ENCODE results near the gene OR2T11.
"Not testable (repeated sequence)": the region's sequence is repeated elsewhere in the genome, so short reads cannot be mapped to it uniquely, and the experiment has no call there.

OR2T11 gene, protein sequence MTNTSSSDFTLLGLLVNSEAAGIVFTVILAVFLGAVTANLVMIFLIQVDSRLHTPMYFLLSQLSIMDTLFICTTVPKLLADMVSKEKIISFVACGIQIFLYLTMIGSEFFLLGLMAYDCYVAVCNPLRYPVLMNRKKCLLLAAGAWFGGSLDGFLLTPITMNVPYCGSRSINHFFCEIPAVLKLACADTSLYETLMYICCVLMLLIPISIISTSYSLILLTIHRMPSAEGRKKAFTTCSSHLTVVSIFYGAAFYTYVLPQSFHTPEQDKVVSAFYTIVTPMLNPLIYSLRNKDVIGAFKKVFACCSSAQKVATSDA

DNA sequence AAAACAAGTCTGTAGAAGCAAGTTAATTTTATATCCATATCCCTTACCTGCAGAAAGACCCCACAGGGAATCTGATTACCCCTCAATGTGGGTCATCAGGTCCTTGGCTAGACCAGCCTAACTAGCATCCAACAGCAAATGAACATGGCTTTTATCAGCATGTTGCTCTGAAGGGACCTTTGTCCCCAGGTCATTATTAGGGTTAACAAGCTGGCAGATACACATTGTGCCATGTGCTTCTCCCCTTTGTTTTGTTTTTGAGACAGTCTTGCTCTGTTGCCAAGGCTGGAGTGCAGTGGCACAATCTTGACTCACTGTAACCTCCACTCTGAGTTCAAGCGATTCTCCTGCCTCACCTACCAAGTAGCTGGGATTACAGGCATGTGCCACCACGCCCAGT, at the start of gene OR2T11:
Gene OR2T11 (minus strand): TSS at position 101 of the 400 bp plus-strand sequence. CDS start 7,963 bp downstream, outside the sequence.
- not testable (repeated sequence) for ATAC-seq (ENCODE audit: low read depth)

DNA sequence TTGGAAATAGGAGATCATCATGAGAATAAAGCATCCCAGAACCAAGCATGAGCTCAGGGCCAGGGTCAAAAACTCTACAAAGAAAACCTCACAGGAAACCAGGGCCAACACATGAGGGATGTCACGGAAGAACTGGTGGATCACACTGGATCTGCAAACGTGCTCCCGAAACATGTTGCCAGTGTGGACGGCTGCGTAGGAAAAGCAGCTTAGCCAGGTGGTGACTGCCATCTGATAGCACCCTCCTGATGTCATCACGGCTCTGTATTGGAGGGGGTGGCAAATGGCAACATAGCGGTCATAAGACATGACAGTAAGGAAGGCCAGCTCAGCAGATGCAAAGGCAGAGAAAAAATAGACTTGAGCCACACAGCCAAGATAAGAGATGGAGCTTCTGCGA, 46.8 kb upstream of the OR2T11 start:
- DNase-seq (ENCODE audit: low spot score): no peak
- ATAC-seq (ENCODE audit: low read depth): no peak
- H3K4me3 ChIP-seq (ENCODE audit: severe bottlenecking): no peak overlapping the region
- H3K27me3 ChIP-seq (ENCODE audit: insufficient read depth, poor library complexity, severe bottlenecking): no peaks in the 10 kb centered on the region
- no peaks in the 10 kb centered on the region for H3K36me3 ChIP-seq (ENCODE audit: low read depth)
- TF ChIP-seq, protein P1, sequence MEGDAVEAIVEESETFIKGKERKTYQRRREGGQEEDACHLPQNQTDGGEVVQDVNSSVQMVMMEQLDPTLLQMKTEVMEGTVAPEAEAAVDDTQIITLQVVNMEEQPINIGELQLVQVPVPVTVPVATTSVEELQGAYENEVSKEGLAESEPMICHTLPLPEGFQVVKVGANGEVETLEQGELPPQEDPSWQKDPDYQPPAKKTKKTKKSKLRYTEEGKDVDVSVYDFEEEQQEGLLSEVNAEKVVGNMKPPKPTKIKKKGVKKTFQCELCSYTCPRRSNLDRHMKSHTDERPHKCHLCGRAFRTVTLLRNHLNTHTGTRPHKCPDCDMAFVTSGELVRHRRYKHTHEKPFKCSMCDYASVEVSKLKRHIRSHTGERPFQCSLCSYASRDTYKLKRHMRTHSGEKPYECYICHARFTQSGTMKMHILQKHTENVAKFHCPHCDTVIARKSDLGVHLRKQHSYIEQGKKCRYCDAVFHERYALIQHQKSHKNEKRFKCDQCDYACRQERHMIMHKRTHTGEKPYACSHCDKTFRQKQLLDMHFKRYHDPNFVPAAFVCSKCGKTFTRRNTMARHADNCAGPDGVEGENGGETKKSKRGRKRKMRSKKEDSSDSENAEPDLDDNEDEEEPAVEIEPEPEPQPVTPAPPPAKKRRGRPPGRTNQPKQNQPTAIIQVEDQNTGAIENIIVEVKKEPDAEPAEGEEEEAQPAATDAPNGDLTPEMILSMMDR (IDR thresholded peaks at IDR 0.05; ENCODE audit: poor library complexity, severe bottlenecking): no peak
- no peak overlapping the region for H3K27ac ChIP-seq (ENCODE audit: poor library complexity, severe bottlenecking)
- no peaks in the 10 kb centered on the region for H3K9me3 ChIP-seq (ENCODE audit: severe bottlenecking)
- no peaks in the 10 kb centered on the region for H3K4me1 ChIP-seq (ENCODE audit: insufficient read depth, poor library complexity, severe bottlenecking)

More for the DNA sequence above, at the start of gene OR2T11:
- not testable (repeated sequence) for H3K9me3 ChIP-seq (ENCODE audit: severe bottlenecking); DNase-seq (ENCODE audit: low spot score); H3K27me3 ChIP-seq (ENCODE audit: insufficient read depth, poor library complexity, severe bottlenecking); H3K36me3 ChIP-seq (ENCODE audit: low read depth); H3K4me1 ChIP-seq (ENCODE audit: insufficient read depth, poor library complexity, severe bottlenecking); H3K4me3 ChIP-seq (ENCODE audit: severe bottlenecking); H3K27ac ChIP-seq (ENCODE audit: poor library complexity, severe bottlenecking)

DNA sequence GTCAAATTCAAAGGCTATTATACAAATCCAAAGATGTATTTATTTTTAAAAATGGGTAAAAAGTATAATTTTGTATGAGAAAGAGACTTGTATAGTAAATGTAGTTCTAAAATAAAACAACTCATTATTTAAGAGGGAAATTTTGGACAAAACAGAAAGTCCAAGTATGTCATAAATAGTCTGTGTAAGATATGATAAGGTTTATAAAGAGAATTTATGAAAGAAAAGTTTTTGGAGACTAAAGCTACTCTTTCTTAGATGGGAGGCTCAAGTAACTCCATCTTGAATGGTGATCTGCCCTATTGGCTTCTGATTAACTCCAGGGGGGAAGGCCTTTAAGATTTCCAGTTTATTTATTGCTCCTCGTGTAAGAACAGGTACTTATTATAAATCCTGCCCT, 35.1 kb upstream of the OR2T11 start:
- Histone ChIP-seq H3K4me1 (ENCODE audit: insufficient read depth, poor library complexity, severe bottlenecking) (no peaks in the 10 kb centered on the region), H3K9me3 (ENCODE audit: severe bottlenecking) (no peaks in the 10 kb centered on the region), H3K4me3 (ENCODE audit: severe bottlenecking) (no peak overlapping the region), H3K27me3 (ENCODE audit: insufficient read depth, poor library complexity, severe bottlenecking) (no peaks in the 10 kb centered on the region), H3K27ac (ENCODE audit: poor library complexity, severe bottlenecking) (no peak overlapping the region), H3K36me3 (ENCODE audit: low read depth) (no peaks in the 10 kb centered on the region)
- no peak for DNase-seq (ENCODE audit: low spot score)
- TF ChIP-seq, protein P1 (IDR thresholded peaks at IDR 0.05; ENCODE audit: poor library complexity, severe bottlenecking): no peak
- ATAC-seq (ENCODE audit: low read depth): no peak

DNA sequence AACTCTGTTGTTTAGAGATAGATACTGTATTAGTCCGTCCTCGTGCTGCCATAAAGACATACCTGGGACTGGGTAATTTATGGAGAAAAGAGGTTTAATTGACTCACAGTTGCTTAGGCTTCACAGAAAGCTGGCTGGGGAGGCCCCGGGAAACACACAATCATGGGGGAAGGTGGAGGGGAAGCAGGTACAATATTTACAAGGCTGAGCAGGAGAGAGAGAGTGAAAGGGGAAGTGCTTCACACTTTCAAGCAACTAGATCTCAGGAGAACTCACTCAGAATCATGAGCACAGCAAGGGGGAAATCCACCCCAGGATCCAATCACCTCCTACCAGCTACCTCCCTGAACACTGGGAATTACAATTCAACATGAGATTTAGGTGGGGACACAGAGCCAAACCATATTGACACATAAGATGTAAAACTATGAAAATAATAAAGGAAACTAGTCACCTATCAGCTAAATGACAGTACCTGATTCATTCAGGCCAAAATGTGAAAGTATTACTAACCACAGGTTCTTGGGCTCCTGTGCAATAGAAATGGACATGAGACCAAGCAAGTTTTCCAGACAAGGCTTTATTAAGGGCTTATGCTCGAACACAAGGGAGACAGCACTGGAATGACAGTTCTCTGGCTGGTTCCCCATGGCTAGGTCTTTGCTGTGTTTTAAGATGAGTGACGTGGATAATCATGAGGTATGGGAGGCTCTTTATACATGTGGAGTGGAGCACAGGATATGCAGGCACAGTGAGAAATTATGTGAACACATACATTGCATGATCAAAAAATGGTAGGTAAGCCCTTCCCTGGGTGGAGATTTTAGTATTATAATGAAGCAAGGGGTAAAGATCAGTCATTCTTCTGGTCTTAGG, 28.8 kb upstream of the OR2T11 start:
- not testable (repeated sequence) for H3K27ac ChIP-seq (ENCODE audit: poor library complexity, severe bottlenecking); H3K27me3 ChIP-seq (ENCODE audit: insufficient read depth, poor library complexity, severe bottlenecking); DNase-seq (ENCODE audit: low spot score); ATAC-seq (ENCODE audit: low read depth); H3K9me3 ChIP-seq (ENCODE audit: severe bottlenecking); H3K4me3 ChIP-seq (ENCODE audit: severe bottlenecking); H3K36me3 ChIP-seq (ENCODE audit: low read depth); H3K4me1 ChIP-seq (ENCODE audit: insufficient read depth, poor library complexity, severe bottlenecking)

DNA sequence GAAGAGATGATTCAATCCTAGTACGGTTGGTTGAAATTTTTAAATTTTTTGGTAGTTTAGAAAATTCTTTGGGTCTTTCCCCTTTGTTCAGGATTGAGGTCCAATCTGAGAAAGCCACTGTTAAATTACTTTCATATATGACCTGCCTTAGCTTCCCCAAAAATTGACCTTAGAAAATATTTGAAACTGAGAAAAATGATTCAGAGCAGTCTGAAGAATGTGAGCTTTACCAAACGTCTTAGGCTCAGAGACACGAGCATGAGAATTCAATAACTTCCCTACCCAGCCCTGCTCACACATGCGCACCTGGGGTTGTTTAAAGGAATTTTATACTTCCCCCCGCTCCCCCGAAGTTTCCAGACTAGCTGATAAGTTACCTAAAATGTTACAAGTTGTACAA, 21.9 kb upstream of the OR2T11 start:
- not testable (repeated sequence) for H3K4me1 ChIP-seq (ENCODE audit: insufficient read depth, poor library complexity, severe bottlenecking); H3K36me3 ChIP-seq (ENCODE audit: low read depth); ATAC-seq (ENCODE audit: low read depth); H3K27me3 ChIP-seq (ENCODE audit: insufficient read depth, poor library complexity, severe bottlenecking); H3K27ac ChIP-seq (ENCODE audit: poor library complexity, severe bottlenecking); DNase-seq (ENCODE audit: low spot score); H3K9me3 ChIP-seq (ENCODE audit: severe bottlenecking); H3K4me3 ChIP-seq (ENCODE audit: severe bottlenecking)

DNA sequence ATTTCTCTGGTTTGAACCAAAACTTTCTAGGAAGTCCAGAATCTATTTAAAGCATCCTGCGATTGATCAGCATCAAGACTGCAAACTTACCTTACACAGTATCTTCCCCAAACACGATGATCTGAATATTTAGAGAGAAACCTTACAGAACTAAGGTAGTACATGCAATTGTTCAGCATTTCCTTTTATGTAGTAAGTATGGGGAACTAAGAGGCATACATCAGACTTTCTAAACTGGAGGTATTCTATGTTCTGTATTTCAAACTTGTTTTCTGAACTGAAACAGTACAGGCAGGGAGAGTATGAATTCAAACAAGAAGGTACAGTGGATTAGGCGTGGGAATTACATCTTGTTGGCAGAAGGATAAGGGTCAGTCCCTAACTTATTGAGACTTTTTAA, 20.5 kb upstream of the OR2T11 start, which contains the start of gene OR2T27:
Gene OR2T27 (minus strand): TSS at position 175 of the 400 bp plus-strand sequence. CDS start 4,644 bp downstream, outside the sequence.
- H3K4me3 ChIP-seq (ENCODE audit: severe bottlenecking); H3K36me3 ChIP-seq (ENCODE audit: low read depth); H3K27me3 ChIP-seq (ENCODE audit: insufficient read depth, poor library complexity, severe bottlenecking); ATAC-seq (ENCODE audit: low read depth); H3K9me3 ChIP-seq (ENCODE audit: severe bottlenecking); H3K27ac ChIP-seq (ENCODE audit: poor library complexity, severe bottlenecking); DNase-seq (ENCODE audit: low spot score); H3K4me1 ChIP-seq (ENCODE audit: insufficient read depth, poor library complexity, severe bottlenecking): not testable (repeated sequence)

DNA sequence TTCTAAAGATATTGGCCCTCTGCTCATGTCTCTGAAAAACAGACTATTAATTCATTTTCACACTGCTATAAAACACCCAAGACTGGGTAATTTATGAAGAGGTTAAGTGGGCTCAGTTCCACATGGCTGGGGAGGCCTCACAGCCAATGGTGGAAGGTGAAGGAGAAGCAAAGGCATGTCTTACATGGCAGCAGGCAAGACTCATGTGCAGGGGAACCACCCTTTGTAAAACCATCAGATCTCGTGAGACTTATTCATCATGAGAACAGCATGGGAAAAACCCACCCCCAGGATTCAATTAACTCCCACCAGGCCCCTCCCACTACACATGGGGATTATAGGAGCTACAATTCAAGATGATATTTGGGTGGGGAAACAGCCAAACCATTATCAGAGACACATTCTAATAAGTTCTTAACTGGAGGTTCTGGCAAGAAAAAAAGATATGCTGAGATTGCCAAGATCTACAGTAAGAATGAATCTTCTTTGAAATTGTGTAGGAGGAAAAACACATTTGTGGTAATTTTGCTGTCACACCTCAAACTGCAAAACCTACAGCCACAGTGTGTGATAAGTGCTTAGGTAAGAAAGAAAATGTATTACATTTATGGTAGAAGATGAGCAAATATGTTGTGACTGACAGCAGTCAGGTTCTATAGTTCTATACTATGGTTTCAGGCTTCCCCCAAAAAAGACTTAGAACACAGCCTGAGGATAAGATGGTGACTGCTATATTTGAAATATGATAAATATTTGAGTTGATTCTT, 14.1 kb upstream of the OR2T11 start:
- ATAC-seq (ENCODE audit: low read depth); DNase-seq (ENCODE audit: low spot score); H3K27me3 ChIP-seq (ENCODE audit: insufficient read depth, poor library complexity, severe bottlenecking); H3K36me3 ChIP-seq (ENCODE audit: low read depth); H3K27ac ChIP-seq (ENCODE audit: poor library complexity, severe bottlenecking); H3K4me3 ChIP-seq (ENCODE audit: severe bottlenecking); H3K9me3 ChIP-seq (ENCODE audit: severe bottlenecking); H3K4me1 ChIP-seq (ENCODE audit: insufficient read depth, poor library complexity, severe bottlenecking): not testable (repeated sequence)

DNA sequence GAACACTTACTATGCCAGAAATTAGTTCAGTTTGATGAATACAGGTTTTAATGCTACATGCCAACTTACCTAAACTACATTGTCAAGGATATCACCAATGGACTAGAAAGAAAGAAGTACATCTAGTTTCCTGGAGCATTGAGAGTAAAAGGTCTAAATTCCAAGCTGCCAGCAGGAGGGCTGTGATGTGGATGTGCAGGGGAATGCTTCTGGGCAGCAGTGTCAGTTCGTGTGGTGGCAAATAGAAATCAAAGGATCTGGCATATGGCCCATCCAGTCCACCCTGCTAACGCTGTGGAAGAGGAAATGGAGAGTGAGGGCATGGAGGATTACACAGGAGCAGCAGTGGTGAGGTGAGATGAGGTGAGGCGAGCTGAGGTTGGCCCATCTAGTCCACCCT, 10.3 kb upstream of the OR2T11 start, which contains the start of gene OR2T35:
Gene OR2T35 (minus strand): TSS at position 101 of the 400 bp plus-strand sequence. CDS start 6,020 bp downstream, outside the sequence.
- H3K4me3 ChIP-seq (ENCODE audit: severe bottlenecking); H3K36me3 ChIP-seq (ENCODE audit: low read depth); H3K27me3 ChIP-seq (ENCODE audit: insufficient read depth, poor library complexity, severe bottlenecking); H3K4me1 ChIP-seq (ENCODE audit: insufficient read depth, poor library complexity, severe bottlenecking); ATAC-seq (ENCODE audit: low read depth); H3K27ac ChIP-seq (ENCODE audit: poor library complexity, severe bottlenecking); H3K9me3 ChIP-seq (ENCODE audit: severe bottlenecking); DNase-seq (ENCODE audit: low spot score): not testable (repeated sequence)

All from RWPE2 (cell line).